Measurements from ENCODE around the gene EVX1. TPM values are rescaled to one million over a fixed set of nuclear protein-coding genes. Genes with fewer than 3 reads are reported as not detected.

The EVX1 gene
- total and polyA plus RNA-seq, 2 of the 8 experiments (the other 6 are each of a cell fraction or from before 2014, with no cell fraction given), result not detected

DNA sequence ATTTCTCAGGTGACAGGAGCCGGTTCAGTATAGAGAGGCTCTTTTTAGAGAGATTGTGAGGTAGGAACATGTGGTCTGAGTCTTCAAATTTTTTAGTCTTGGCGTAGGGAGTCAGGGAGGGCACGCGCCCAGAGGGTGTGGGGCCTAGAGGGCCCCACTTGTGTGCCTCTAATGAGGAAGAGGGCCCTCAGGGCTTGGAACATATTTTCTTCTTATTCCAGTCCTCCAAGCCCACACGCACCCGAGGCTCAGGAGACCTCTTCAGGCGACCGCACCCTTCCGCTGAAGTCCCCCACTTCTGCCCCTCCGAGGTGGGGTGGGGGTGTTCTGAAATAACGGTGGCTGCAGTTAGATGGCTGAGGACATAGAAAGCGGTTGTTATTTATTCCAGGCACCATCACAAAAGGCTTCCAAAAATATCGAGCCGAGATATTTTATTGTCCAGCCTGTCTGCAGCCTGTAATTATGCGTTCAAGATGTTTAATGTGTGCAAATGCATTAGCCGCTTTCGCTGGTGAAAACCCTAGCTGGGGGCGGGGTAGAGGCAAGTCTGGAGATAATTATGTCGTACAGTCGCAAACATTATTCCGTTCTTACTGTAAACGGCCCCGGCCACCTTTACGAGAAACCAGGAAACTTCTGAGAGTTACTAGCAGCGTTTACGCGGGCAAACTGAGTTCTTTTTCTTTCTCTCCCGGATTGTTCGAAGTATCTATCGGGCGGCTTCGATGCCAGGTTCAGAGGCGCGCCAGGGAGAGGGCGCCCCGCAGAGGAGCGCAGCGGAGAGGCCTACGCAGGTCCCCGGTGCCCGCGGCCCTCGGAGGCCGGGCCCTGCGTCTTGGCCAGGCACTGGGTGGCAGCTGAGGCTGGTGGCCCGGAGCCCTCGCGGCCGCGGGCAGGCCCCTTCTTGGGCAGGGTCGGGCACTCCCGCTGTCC lies 29.8 kb upstream of the EVX1 start:
- H4K5ac ChIP-seq (ENCODE audit: insufficient read length, low read depth, low read length), result no peak overlapping the region
- DNase-seq (ENCODE audit: low read depth in 1 of 2, low spot score in 2 of 2) (no peak), FAIRE-seq (no peak)
- no peaks in the 10 kb centered on the region for H3K79me2 ChIP-seq (ENCODE audit: control insufficient read depth in 1 of 2, insufficient read depth in 2 of 2, low read length in 2 of 2)
- H2BK20ac ChIP-seq (ENCODE audit: low read length), result no peak overlapping the region
- H3K23ac ChIP-seq (ENCODE audit: insufficient read length), result no peak overlapping the region
- TF ChIP-seq EZH2 (IDR thresholded peaks at IDR 0.05; ENCODE audit: low read depth, low read length, severe bottlenecking) (peak; percentile 97), SP4 (IDR thresholded peaks at IDR 0.05; ENCODE audit: low read length) (no peak), GABPA (IDR thresholded peaks at IDR 0.05; ENCODE audit: borderline replicate concordance, insufficient read depth, low read length) (no peak), ZNF274 (IDR thresholded peaks at IDR 0.05; ENCODE audit: borderline replicate concordance, extremely low read depth, low read length) (no peak), CTBP2 (IDR thresholded peaks at IDR 0.05; ENCODE audit: borderline replicate concordance, insufficient read depth, insufficient read length, low read length) (no peak), CBX8 (IDR thresholded peaks at IDR 0.05; ENCODE audit: borderline replicate concordance, low read depth, low read length) (peak; percentile 67; the same call in 1 of the 2 replicates), RXRA (IDR thresholded peaks at IDR 0.05; ENCODE audit: insufficient read depth, low read depth, low read length) (no peak), POU5F1 (IDR thresholded peaks at IDR 0.05; ENCODE audit: low read depth, low read length) (no peak), RNF2 (IDR thresholded peaks at IDR 0.05; ENCODE audit: borderline replicate concordance, low read depth, low read length, missing control alignments, poor library complexity, severe bottlenecking) (peak; percentile 90), GTF2F1 (IDR thresholded peaks at IDR 0.05; ENCODE audit: borderline replicate concordance, low read depth, low read length) (no peak)
- H3K4me3 ChIP-seq (ENCODE audit: extremely low read depth in 1 of 4, insufficient read depth in 2 of 4, low read depth in 3 of 4, low read length in 4 of 4), result peak overlapping the region in 1 of 4 experiments; percentile 38; a peak in 2 of 8 replicates
- H3K18ac ChIP-seq (ENCODE audit: extremely low read depth, low read length), result no peak overlapping the region
- CTCF ChIA-PET (ENCODE audit: partially characterized antibody), result interaction anchor here (0.6 to 6.6 kb wide), 6 partner anchors 10 to 116 kb away, joined by 3 to 64 read pairs (median 12); partner anchors contain the start of gene HOXA11
- H2BK120ac ChIP-seq (replicated peaks; ENCODE audit: low read depth, low read length), result no peak overlapping the region
- H3K9me3 ChIP-seq (ENCODE audit: insufficient read depth in 2 of 2, low read depth in 1 of 2, low read length in 1 of 2), result no peaks in the 10 kb centered on the region
- no peak overlapping the region for H2BK12ac ChIP-seq (ENCODE audit: low read depth, low read length)
- peak overlapping the region; percentile 47 to 52 for H3K4me2 ChIP-seq (ENCODE audit: insufficient read depth in 1 of 2, low read depth in 2 of 2, low read length in 2 of 2)
- no peak overlapping the region for H2BK5ac ChIP-seq (ENCODE audit: low read depth, low read length)
- peaks cover 94 to 99% (median 98%) of the 10 kb centered on the region in 4 experiments for H3K27me3 ChIP-seq (replicated peaks in 1 of 4; ENCODE audit: control insufficient read depth in 3 of 4, extremely low read depth in 1 of 4, insufficient read depth in 3 of 4, low read length in 3 of 4)
- no peak overlapping the region for H2BK15ac ChIP-seq (ENCODE audit: low read length)
- peaks cover 8 to 17% (median 12%) of the 10 kb centered on the region in 4 experiments for H3K4me1 ChIP-seq (replicated peaks in 1 of 4; ENCODE audit: control insufficient read depth in 3 of 4, insufficient read depth in 4 of 4, low read length in 3 of 4)
- H3K4ac ChIP-seq (replicated peaks; ENCODE audit: insufficient read length, low read depth, low read length), result no peak overlapping the region
- H3K9ac ChIP-seq (replicated peaks in 1 of 4; ENCODE audit: extremely low read depth in 1 of 4, low read depth in 3 of 4, low read length in 3 of 4), result no peak overlapping the region
- H3K27ac ChIP-seq (ENCODE audit: low read depth, low read length), result no peak overlapping the region
- no peak overlapping the region for H2AFZ ChIP-seq (ENCODE audit: low read length)
- H3K36me3 ChIP-seq (ENCODE audit: control insufficient read depth in 2 of 4, insufficient read depth in 4 of 4, low read length in 3 of 4), result peaks cover 0 to 4% (median 0%) of the 10 kb centered on the region in 4 experiments; a peak in 1 of 8 replicates
- 17% methylated on average over 43 of the region's 52 CpGs; no CpG with 5 or more reads in 1 of the 2 experiments for WGBS, 2 experiments (ENCODE audit: extremely low coverage in 1 of 2, insufficient coverage in 1 of 2, insufficient read length in 1 of 2, insufficient replicate concordance in 2 of 2, low coverage in 1 of 2, low lambda C conversion rate in 2 of 2, missing lambda C conversion rate in 1 of 2)
- H4K8ac ChIP-seq (ENCODE audit: extremely low read depth, insufficient read depth, low read length), result no peak overlapping the region; the same call in 1 of the 2 replicates
- no peak overlapping the region for H3K14ac ChIP-seq (ENCODE audit: insufficient read length)
- no peak overlapping the region for H3K56ac ChIP-seq (replicated peaks; ENCODE audit: insufficient read length, low read depth, low read length)
- H4K20me1 ChIP-seq (replicated peaks in 1 of 2; ENCODE audit: control insufficient read depth in 1 of 2, insufficient read depth in 2 of 2, low read length in 2 of 2), result peaks cover 12 to 27% of the 10 kb centered on the region in 2 experiments
- H2AK5ac ChIP-seq (ENCODE audit: low read depth, low read length), result no peak overlapping the region
- no peak overlapping the region for H4K91ac ChIP-seq (replicated peaks; ENCODE audit: insufficient read length, low read length)
- POLR2A ChIA-PET (ENCODE audit: partially characterized antibody), result no interaction called here
- no peaks in the 10 kb centered on the region for H3K79me1 ChIP-seq (ENCODE audit: low read depth, low read length)
- H3K23me2 ChIP-seq (ENCODE audit: low read depth, low read length), result no peaks in the 10 kb centered on the region; the same call in 1 of the 2 replicates

Data from H1 (cell line).